Activated CD4-positive, CD25-positive, alpha-beta regulatory T cell treated with anti-CD3 and anti-CD28 coated beads, Interleukin-2, amount 50 U/mL, for 72 hours (primary cell): ENCODE measurements around the gene RBM47.
"Not testable (repeated sequence)": the region's sequence is repeated elsewhere in the genome, so short reads cannot be mapped to it uniquely, and the experiment has no call there.

Source experiments
- DNase-seq: peaks from one replicate; pipeline ENCODE4 v3.0.0; 2021

Gene RBM47

DNA sequence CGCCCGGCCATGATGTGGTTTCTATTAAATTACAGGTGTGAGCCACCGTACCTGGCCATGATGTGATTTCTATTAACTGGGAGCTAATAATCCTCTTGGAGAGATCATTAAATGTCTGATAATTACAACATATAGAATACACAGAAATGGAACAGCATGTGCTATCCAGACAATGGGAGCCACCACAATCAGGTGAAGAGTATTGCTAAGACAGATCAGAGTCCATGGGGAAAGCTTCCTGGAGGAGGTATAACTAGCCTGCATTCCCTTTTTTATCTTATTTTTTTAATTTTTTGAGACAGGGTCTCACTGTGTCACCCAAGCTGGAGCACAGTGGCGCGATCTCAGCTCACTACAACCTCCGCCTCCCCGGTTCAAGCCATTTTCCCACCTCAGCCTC lies 147.7 kb downstream of the RBM47 start:
- no peak for DNase-seq

GRCh38 chr4:40480291-40480690 lies 149.4 kb downstream of the RBM47 start:
- DNase-seq = no peak

- no peak for DNase-seq
Observed at GRCh38 chr4:40479378-40479777, 150.3 kb downstream of the RBM47 start.

- no peak for DNase-seq
Observed at GRCh38 chr4:40475609-40476008, 154.1 kb downstream of the RBM47 start.

DNA sequence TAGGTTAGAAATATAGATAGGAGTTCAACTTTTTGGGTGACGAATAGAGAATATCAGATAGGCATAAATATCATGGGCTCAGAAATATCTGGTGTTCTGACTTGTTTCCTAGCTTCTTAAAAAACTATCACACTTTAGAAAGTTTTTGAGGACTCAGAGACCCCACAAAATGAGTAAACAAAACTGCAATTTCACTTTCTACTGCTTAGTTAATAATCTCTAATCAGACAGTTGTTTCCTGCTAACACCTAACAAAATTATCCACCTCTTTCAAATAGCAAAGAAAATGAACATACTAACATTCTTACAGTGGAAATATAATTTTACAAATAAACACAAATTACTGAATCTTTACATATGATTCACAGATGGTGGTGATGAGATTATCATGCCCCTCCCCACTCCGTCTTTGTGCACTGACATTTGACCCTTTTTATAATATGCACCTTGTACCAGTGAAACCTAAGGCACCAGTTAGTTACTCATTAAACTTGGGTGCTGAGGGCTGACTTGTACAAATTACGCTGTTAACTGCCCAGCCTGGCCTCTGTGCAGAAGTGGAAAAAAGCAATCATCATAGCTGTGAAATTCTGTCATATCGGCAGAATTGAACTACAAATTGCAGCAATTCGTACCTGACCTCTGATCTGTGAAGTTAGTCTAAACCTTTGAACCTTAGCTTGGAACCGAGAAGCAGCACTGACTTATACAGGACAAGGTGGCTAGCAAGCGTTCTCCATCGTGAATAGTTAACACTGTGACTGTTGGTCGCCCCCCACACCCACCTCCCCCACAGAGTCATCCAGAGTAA lies 155.9 kb downstream of the RBM47 start:
- DNase-seq = no peak

GRCh38 chr4:40471923-40472322 lies 157.7 kb downstream of the RBM47 start:
- no peak for DNase-seq

- DNase-seq = no peak
Observed at GRCh38 chr4:40466789-40467188, 162.9 kb downstream of the RBM47 start.

GRCh38 chr4:40462326-40462725 lies 167.3 kb downstream of the RBM47 start:
- no peak for DNase-seq

- DNase-seq = no peak
Observed at GRCh38 chr4:40461879-40462278, 167.8 kb downstream of the RBM47 start.

GRCh38 chr4:40461062-40461461 lies 168.6 kb downstream of the RBM47 start:
- DNase-seq = no peak

- no peak for DNase-seq
Observed at GRCh38 chr4:40458683-40459082, 171.0 kb downstream of the RBM47 start.

- no peak for DNase-seq
Observed at GRCh38 chr4:40458109-40458508, 171.6 kb downstream of the RBM47 start.

GRCh38 chr4:40455340-40455902 lies 174.2 kb downstream of the RBM47 start:
- no peak for DNase-seq

DNA sequence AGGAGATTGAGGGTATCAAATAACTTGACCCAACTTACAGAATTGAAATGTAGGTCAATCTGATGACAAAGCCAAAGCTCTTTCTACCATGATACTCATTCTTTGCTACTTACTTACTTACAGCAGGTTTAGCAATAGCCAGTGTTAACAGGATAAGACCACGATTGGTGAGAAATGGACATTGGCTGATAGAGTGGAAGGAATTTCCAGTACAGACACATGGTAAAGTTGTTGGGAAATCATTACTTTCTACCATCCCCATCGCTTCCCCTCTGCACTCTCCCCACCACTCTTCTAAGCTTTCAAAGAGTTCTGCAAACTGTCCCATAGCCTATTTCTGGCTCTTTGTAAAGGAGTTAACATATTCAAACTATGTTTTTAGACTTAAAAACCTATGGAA lies 174.8 kb downstream of the RBM47 start:
- DNase-seq = no peak

DNA sequence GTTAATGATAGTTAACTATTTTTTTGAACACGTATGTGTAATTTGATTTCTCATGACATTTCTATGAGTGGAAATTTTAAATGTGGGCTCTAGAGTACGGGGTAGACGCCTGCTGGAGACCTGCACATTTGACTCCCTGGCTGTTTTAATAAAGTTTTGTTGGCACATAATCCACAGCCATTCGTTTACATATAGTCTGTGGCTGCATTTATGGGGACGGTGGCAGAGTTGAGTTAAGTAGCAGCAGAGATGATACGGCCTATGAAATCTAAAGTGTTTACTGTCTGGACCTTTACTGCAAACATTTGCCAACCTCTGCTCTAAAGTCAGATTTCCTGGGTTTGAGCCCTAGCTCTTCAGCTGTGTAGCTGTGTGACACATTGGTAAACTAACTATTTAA lies 175.8 kb downstream of the RBM47 start:
- no peak for DNase-seq

DNA sequence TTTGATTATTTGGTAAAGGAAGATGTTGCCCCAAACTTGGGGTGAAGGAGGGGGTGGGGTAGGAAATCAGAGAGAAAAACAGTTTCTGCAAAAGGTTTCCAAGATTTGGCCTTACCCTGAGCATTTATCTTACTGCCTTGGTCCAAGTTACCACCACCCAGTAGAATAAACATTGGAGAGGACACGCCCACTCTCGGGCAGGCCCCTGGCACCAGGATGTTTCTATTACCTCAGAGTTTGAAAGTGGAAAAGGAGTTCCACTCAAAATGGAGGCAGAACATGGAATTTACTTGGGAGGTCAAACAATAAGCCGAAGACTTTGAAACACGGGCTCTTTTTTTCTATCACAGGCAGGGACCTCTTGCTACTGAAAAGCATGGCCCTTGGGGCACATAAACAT lies 180.8 kb downstream of the RBM47 start:
- no peak for DNase-seq

- no peak for DNase-seq
Observed at GRCh38 chr4:40446839-40447238, 182.8 kb downstream of the RBM47 start.

- DNase-seq = not testable (repeated sequence)
Observed at GRCh38 chr4:40446261-40446750, 183.4 kb downstream of the RBM47 start.

DNA sequence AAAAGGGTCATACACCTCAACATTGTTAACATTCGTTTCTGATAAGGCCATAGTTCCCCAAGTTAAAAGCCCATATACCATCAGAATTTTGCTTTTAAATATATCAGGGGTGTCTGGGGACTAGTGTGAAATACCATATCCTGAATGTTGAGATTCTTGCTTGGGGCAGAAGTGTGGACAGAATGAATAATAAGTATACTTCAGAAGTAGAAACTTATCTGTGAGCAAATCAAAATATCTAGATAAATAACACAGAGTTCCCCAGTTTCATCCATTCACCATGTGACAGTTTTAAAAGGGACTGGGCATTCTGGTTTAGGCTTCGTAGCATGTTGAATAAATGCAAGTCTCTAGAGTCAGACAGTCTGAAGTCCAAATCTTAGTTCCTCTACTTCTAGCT lies 184.0 kb downstream of the RBM47 start:
- no peak for DNase-seq

DNA sequence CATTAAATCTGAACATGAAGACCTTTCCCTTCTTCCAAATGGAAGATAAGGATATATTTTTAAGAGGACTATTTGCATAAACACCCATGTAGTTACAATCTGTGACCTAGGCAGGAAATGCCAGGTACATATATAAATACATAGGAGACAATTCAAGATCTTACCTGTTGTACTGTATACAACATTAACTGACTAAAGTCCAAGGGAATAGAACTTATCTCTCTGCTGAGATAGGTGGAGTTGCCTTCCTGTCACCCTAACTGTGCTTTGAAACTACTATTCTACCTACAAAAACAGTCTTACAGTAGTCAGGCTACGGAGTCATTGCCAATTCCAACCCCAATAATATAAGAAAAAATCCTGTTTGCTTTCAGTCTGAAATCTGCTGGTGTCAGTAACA lies 188.2 kb downstream of the RBM47 start:
- DNase-seq = no peak

- DNase-seq = no peak
Observed at GRCh38 chr4:40439519-40439918, 190.1 kb downstream of the RBM47 start.

- no peak for DNase-seq
Observed at GRCh38 chr4:40438384-40439026, 191.2 kb downstream of the RBM47 start.

- DNase-seq = no peak
Observed at GRCh38 chr4:40437741-40438383, 191.8 kb downstream of the RBM47 start.

GRCh38 chr4:40435306-40435705 lies 194.4 kb downstream of the RBM47 start:
- DNase-seq = not testable (repeated sequence)
